Astrocyte (in vitro differentiated cells and primary cell): ENCODE results near the gene CASP2. TPM values are rescaled to one million over a fixed set of nuclear protein-coding genes. Genes with fewer than 3 reads are reported as not detected.

Experiments used
- DNase-seq: peaks from one replicate; pipeline ENCODE4 v3.0.0-alpha.2; 2010; ENCODE audit warnings: low read depth
- FAIRE-seq: peaks from 2 replicates; lab custom pipeline; 2011; peaks lifted over from hg19 to GRCh38; lab: Jason Lieb, UNC
- H2AFZ ChIP-seq: 2 replicates; pipeline ENCODE4 v1.6.0; 2012; ENCODE audit warnings: low read depth, low read length, inconsistent platforms
- H3K27ac ChIP-seq: 2 replicates; pipeline ENCODE4 v1.5.1; 2011; ENCODE audit warnings: low read depth, low read length, inconsistent platforms
- H3K27me3 ChIP-seq: 2 replicates; pipeline ENCODE4 v1.6.0; 2011; ENCODE audit warnings: low read length, inconsistent platforms; ENCODE audit not compliant: insufficient read depth
- H3K36me3 ChIP-seq: 2 replicates; pipeline ENCODE4 v1.5.1; 2011; ENCODE audit warnings: low read length, inconsistent platforms; ENCODE audit not compliant: insufficient read depth
- H3K4me1 ChIP-seq: 2 replicates; pipeline ENCODE4 v1.5.1; 2011; ENCODE audit warnings: low read length, inconsistent platforms; ENCODE audit not compliant: insufficient read depth
- H3K4me2 ChIP-seq: 2 replicates; pipeline ENCODE4 v1.6.0; 2012; ENCODE audit warnings: low read length, inconsistent platforms
- H3K4me3 ChIP-seq: 2 replicates; pipeline ENCODE4 v1.5.1; 2011; ENCODE audit warnings: low read depth, mild to moderate bottlenecking, low read length, inconsistent platforms; ENCODE audit not compliant: insufficient read depth
- H3K79me2 ChIP-seq: 2 replicates; pipeline ENCODE4 v1.6.0; 2012; ENCODE audit warnings: mild to moderate bottlenecking, low read length, inconsistent platforms; ENCODE audit not compliant: insufficient read depth
- H3K9ac ChIP-seq: 2 replicates; pipeline ENCODE4 v1.6.0; 2012; ENCODE audit warnings: mild to moderate bottlenecking, low read length, inconsistent platforms
- H3K9me3 ChIP-seq: 2 replicates; pipeline ENCODE4 v1.5.1; 2012; ENCODE audit warnings: low read depth, mild to moderate bottlenecking, low read length, inconsistent platforms; ENCODE audit not compliant: insufficient read depth
- H4K20me1 ChIP-seq: 2 replicates; pipeline ENCODE4 v1.6.0; 2012; ENCODE audit warnings: low read length, inconsistent platforms; ENCODE audit not compliant: insufficient read depth
- H3K27ac Mint-ChIP-seq: one replicate; pipeline ENCODE4 v1.8.0; 2021; ENCODE audit warnings: mild to moderate bottlenecking, mixed read lengths; ENCODE audit not compliant: unreplicated experiment
- H3K27me3 Mint-ChIP-seq: one replicate; pipeline ENCODE4 v1.8.0; 2021; ENCODE audit warnings: low read depth, mixed read lengths; ENCODE audit not compliant: unreplicated experiment
- H3K36me3 Mint-ChIP-seq: one replicate; pipeline ENCODE4 v1.8.0; 2021; ENCODE audit warnings: low read depth, mixed read lengths; ENCODE audit not compliant: unreplicated experiment
- H3K4me1 Mint-ChIP-seq: one replicate; pipeline ENCODE4 v1.8.0; 2021; ENCODE audit warnings: low read depth, mixed read lengths; ENCODE audit not compliant: unreplicated experiment
- H3K4me3 Mint-ChIP-seq: one replicate; pipeline ENCODE4 v1.8.0; 2021; ENCODE audit warnings: mild to moderate bottlenecking, moderate library complexity, mixed read lengths; ENCODE audit not compliant: unreplicated experiment
- H3K9me3 Mint-ChIP-seq: one replicate; pipeline ENCODE4 v1.8.0; 2021; ENCODE audit warnings: mild to moderate bottlenecking, mixed read lengths; ENCODE audit not compliant: unreplicated experiment
- EZH2 ChIP-seq: IDR thresholded peaks from 2 replicates; pipeline ENCODE4 v1.6.1; 2012; ENCODE audit warnings: mild to moderate bottlenecking, low read length, inconsistent platforms; ENCODE audit not compliant: insufficient read depth
- total RNA-seq: library from RNA; stranded (reverse); gene quantifications from 2 replicates; pipeline ENCODE4 v1.2.1, GENCODE V29; 2021
- TF ChIP-seq, protein P1 (sequence below): IDR thresholded peaks from 2 replicates; pipeline ENCODE4 v1.5.1; 2011; ENCODE audit warnings: low read depth, mild to moderate bottlenecking, inconsistent platforms, low read length, moderate library complexity; ENCODE audit not compliant: insufficient read depth

The CASP2 gene
- total RNA-seq, 1 donor from 2014 or later: 38.0 TPM

- no peaks in the 10 kb centered on the region for H3K9me3 ChIP-seq
- FAIRE-seq (no peak), DNase-seq (no peak)
- H3K4me1 ChIP-seq: no peaks in the 10 kb centered on the region
- TF ChIP-seq, protein P1, sequence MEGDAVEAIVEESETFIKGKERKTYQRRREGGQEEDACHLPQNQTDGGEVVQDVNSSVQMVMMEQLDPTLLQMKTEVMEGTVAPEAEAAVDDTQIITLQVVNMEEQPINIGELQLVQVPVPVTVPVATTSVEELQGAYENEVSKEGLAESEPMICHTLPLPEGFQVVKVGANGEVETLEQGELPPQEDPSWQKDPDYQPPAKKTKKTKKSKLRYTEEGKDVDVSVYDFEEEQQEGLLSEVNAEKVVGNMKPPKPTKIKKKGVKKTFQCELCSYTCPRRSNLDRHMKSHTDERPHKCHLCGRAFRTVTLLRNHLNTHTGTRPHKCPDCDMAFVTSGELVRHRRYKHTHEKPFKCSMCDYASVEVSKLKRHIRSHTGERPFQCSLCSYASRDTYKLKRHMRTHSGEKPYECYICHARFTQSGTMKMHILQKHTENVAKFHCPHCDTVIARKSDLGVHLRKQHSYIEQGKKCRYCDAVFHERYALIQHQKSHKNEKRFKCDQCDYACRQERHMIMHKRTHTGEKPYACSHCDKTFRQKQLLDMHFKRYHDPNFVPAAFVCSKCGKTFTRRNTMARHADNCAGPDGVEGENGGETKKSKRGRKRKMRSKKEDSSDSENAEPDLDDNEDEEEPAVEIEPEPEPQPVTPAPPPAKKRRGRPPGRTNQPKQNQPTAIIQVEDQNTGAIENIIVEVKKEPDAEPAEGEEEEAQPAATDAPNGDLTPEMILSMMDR: no peak
- no peak for TF ChIP-seq EZH2
- no peak overlapping the region for H3K4me3 ChIP-seq
- Mint-ChIP-seq H3K4me1 (no peaks in the 10 kb centered on the region), H3K36me3 (peaks cover 2% of the 10 kb centered on the region), H3K4me3 (no peak overlapping the region), H3K27ac (no peak overlapping the region), H3K27me3 (peaks cover 33% of the 10 kb centered on the region), H3K9me3 (no peaks in the 10 kb centered on the region)
- H3K9ac ChIP-seq: no peak overlapping the region
- H3K27ac ChIP-seq: no peak overlapping the region
- no peaks in the 10 kb centered on the region for H4K20me1 ChIP-seq
- no peaks in the 10 kb centered on the region for H3K79me2 ChIP-seq
- H3K4me2 ChIP-seq: no peak overlapping the region
- no peaks in the 10 kb centered on the region for H3K27me3 ChIP-seq
- no peaks in the 10 kb centered on the region for H3K36me3 ChIP-seq
- H2AFZ ChIP-seq: no peak overlapping the region
These were observed 32.5 kb downstream of the CASP2 start for GRCh38 chr7:143320620-143321019.

DNA sequence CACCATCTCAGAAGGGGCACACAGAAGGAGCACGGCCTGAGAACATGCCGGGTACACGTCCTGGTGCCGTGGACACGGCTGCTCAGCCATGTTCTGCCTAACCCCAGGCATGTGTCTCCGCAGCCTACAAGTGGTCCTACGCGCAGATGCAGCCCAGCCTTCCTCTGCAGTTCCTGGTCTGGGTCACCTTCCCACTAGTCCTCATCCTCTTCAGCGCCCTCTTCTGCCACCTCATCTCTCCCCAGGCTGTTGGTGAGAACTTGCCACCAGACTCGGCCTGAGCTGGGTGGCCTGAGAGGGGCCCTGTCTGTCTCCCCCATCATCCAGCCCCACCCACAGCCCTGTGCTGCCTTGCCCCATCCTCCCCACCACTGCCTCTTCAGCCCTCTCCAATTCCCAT, 33.1 kb downstream of the CASP2 start:
- Mint-ChIP-seq H3K27ac (no peak overlapping the region), H3K9me3 (no peaks in the 10 kb centered on the region), H3K4me3 (no peak overlapping the region), H3K4me1 (no peaks in the 10 kb centered on the region), H3K36me3 (peaks cover 2% of the 10 kb centered on the region), H3K27me3 (peaks cover 32% of the 10 kb centered on the region)
- no peak overlapping the region for H3K4me3 ChIP-seq
- H3K9ac ChIP-seq: no peak overlapping the region
- TF ChIP-seq EZH2: no peak
- TF ChIP-seq, protein P1: no peak
- H3K36me3 ChIP-seq: no peaks in the 10 kb centered on the region
- H3K4me1 ChIP-seq: no peaks in the 10 kb centered on the region
- H3K4me2 ChIP-seq: no peak overlapping the region
- H3K27me3 ChIP-seq: no peaks in the 10 kb centered on the region
- FAIRE-seq (no peak), DNase-seq (no peak)
- H3K9me3 ChIP-seq: no peaks in the 10 kb centered on the region
- H3K79me2 ChIP-seq: no peaks in the 10 kb centered on the region
- H3K27ac ChIP-seq: no peak overlapping the region
- H2AFZ ChIP-seq: no peak overlapping the region
- no peaks in the 10 kb centered on the region for H4K20me1 ChIP-seq

DNA sequence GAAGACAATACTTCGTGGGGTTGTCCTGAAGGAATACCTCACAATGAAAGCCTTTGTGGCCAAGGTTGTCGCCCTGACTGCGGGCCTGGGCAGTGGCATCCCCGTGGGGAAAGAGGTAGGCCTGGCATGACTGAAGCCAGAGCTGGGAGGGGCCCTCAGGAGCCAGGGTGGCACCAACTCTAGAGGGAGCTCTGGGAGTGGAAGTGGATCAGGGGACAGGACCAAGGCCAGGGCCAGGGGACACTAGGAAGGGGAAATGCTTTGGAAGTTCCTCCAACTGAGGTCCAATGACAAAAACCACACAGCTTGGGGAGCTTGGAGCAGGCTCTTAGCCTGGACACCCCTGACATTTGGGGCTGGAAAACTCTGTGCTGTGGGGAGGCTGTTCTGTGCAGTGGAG, 33.6 kb downstream of the CASP2 start:
- Mint-ChIP-seq H3K27me3 (peaks cover 29% of the 10 kb centered on the region), H3K36me3 (peaks cover 2% of the 10 kb centered on the region), H3K27ac (no peak overlapping the region), H3K4me1 (no peaks in the 10 kb centered on the region), H3K4me3 (no peak overlapping the region), H3K9me3 (no peaks in the 10 kb centered on the region)
- FAIRE-seq (no peak), DNase-seq (no peak)
- H3K4me3 ChIP-seq: no peak overlapping the region
- no peaks in the 10 kb centered on the region for H3K36me3 ChIP-seq
- no peaks in the 10 kb centered on the region for H3K9me3 ChIP-seq
- H3K9ac ChIP-seq: no peak overlapping the region
- no peak for TF ChIP-seq EZH2
- TF ChIP-seq, protein P1: no peak
- H3K27me3 ChIP-seq: no peaks in the 10 kb centered on the region
- no peaks in the 10 kb centered on the region for H4K20me1 ChIP-seq
- no peaks in the 10 kb centered on the region for H3K79me2 ChIP-seq
- no peak overlapping the region for H3K4me2 ChIP-seq
- no peak overlapping the region for H3K27ac ChIP-seq
- no peaks in the 10 kb centered on the region for H3K4me1 ChIP-seq
- no peak overlapping the region for H2AFZ ChIP-seq
